Esophagus muscularis mucosa (tissue), 4 donors: ENCODE results near the gene HAUS7. TPM values are rescaled to one million over a fixed set of nuclear protein-coding genes. Genes with fewer than 3 reads are reported as not detected.

ENCODE experiments used
- DNase-seq: peaks from one replicate; pipeline ENCODE4 v3.0.0-alpha.2; 2017; ENCODE audit errors: extremely low spot score
- H3K27ac ChIP-seq, 4 donors: fragments of 200-600 bp; sonication (generic); replicated peaks in 1 of 4; 1 replicate in 3 of 4; 2 replicates in 1 of 4; pipeline ENCODE4 v1.5.1; 2016 to 2019; ENCODE audit warnings: mild to moderate bottlenecking in 1 of 4
- H3K27me3 ChIP-seq, 4 donors: fragments of 200-600 bp; sonication (generic); one replicate each; pipeline versions ENCODE4 v1.5.1 to v1.6.0; 2016 to 2019
- H3K36me3 ChIP-seq, 4 donors: fragments of 200-600 bp; sonication (generic); one replicate each; pipeline ENCODE4 v1.5.1; 2016 to 2019
- H3K4me1 ChIP-seq, 4 donors: fragments of 200-600 bp; sonication (generic); one replicate each; pipeline ENCODE4 v1.5.1; 2016 to 2019
- H3K4me3 ChIP-seq, 4 donors: fragments of 200-600 bp; sonication (generic); 1 replicate in 2 of 4; 2 replicates in 2 of 4; pipeline ENCODE4 v1.5.1; 2016 to 2019; ENCODE audit warnings: mild to moderate bottlenecking in 4 of 4, moderate library complexity in 1 of 4
- H3K9me3 ChIP-seq, 4 donors: fragments of 200-600 bp; sonication (generic); 1 replicate in 3 of 4; 2 replicates in 1 of 4; pipeline ENCODE4 v1.5.1; 2016 to 2019
- EP300 ChIP-seq: sonication (generic); formaldehyde crosslinking; IDR thresholded peaks from one replicate; pipeline ENCODE4 v1.6.1; 2017; ENCODE audit warnings: antibody characterized with exemption
- POLR2A ChIP-seq: fragments of 450-650 bp; IDR thresholded peaks from one replicate; pipeline ENCODE4 v1.6.1; 2017; ENCODE audit warnings: antibody characterized with exemption, moderate library complexity, mild to moderate bottlenecking, low read depth
- POLR2AphosphoS5 ChIP-seq, 2 donors: sonication (generic); formaldehyde crosslinking; IDR thresholded peaks; one replicate each; pipeline ENCODE4 v1.6.1; 2017; ENCODE audit warnings: antibody characterized with exemption in 2 of 2
- WGBS: methylation state at CpG from one replicate; pipeline ENCODE4 v1.1.5; 2018; 5-methylcytosine and 5-hydroxymethylcytosine counted together
- intact Hi-C: fragments of 100-400 bp; cut with DNase I; formaldehyde crosslinking; loops from one replicate; pipeline ENCODE4 v1.15.1; 2023
- total RNA-seq, 4 donors: library from RNA; depleted of rRNA; stranded (reverse); fragments of >200 nt; gene quantifications; one replicate each; pipeline versions ENCODE4 v1.1.0 to v1.2.1, GENCODE V29; 2016
- TF ChIP-seq, protein P1 (sequence below), 3 experiments: fragments of 200-600 bp in 2 of 3; fragments of 450-650 bp in 1 of 3; sonication (generic) in 2 of 3; IDR thresholded peaks; one replicate each; pipeline ENCODE4 v1.5.1; 2017 to 2019; ENCODE audit warnings: antibody characterized with exemption in 3 of 3, mild to moderate bottlenecking in 2 of 3, moderate library complexity in 1 of 3

Gene HAUS7
- total RNA-seq, 4 donors from 2014 or later: 23.4 to 25.8 (median 24.2) TPM

GRCh38 chrX:153457827-153458466 lies 12.4 kb downstream of the HAUS7 start:
- Histone ChIP-seq H3K9me3 (no peaks in the 10 kb centered on the region), H3K27me3 (no peaks in the 10 kb centered on the region), H3K4me1 (peaks cover 6 to 22% (median 10%) of the 10 kb centered on the region in 4 donors), H3K36me3 (peaks cover 0 to 52% (median 19%) of the 10 kb centered on the region in 4 donors), H3K4me3 (no peak overlapping the region), H3K27ac (no peak overlapping the region)
- intact Hi-C loops: no loop called here
- TF ChIP-seq EP300: no peak
- TF ChIP-seq, protein P1, sequence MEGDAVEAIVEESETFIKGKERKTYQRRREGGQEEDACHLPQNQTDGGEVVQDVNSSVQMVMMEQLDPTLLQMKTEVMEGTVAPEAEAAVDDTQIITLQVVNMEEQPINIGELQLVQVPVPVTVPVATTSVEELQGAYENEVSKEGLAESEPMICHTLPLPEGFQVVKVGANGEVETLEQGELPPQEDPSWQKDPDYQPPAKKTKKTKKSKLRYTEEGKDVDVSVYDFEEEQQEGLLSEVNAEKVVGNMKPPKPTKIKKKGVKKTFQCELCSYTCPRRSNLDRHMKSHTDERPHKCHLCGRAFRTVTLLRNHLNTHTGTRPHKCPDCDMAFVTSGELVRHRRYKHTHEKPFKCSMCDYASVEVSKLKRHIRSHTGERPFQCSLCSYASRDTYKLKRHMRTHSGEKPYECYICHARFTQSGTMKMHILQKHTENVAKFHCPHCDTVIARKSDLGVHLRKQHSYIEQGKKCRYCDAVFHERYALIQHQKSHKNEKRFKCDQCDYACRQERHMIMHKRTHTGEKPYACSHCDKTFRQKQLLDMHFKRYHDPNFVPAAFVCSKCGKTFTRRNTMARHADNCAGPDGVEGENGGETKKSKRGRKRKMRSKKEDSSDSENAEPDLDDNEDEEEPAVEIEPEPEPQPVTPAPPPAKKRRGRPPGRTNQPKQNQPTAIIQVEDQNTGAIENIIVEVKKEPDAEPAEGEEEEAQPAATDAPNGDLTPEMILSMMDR (IDR thresholded peaks at IDR 0.05): no peak
- no peak for TF ChIP-seq POLR2A
- no peak for TF ChIP-seq POLR2AphosphoS5 (IDR thresholded peaks at IDR 0.05)
- WGBS: 83% methylated on average over 15 of the region's 17 CpGs
- DNase-seq: no peak

DNA sequence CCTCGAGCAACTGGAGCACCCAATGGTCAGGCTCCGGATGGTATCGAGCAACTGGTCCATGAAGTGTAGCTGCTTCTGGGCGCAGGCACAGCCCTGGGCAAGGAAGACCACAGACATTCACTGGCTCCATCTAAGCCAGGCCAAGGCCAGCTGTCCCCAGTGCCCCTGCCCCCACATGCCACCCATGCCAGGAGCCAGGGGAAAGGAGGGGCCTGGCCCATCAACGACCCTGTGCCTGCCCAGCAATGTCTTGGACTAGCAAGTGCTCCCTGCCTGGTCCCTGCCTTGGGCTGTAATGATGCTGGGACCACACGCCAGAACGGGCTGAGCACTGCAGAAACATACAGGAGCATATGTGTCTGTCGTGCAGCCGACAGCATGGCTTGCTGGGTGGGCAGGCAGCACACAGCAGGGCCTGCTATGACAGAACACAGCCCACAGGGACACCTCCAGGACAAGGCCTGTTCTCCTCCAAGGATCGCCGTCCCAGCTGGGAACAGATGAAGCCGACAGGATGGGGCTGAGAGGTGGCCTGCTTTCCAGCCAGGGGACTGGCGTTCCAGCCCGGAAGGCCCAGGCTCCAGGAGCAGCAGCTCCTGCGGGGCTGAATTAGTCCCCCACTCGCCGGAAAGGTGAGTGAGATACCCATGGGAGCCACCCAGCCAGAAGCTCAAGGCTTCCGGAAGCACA lies 13.1 kb downstream of the HAUS7 start:
- peaks cover 0 to 45% (median 16%) of the 10 kb centered on the region in 4 donors for H3K36me3 ChIP-seq
- peaks cover 6 to 22% (median 10%) of the 10 kb centered on the region in 4 donors for H3K4me1 ChIP-seq
- H3K9me3 ChIP-seq: no peaks in the 10 kb centered on the region
- H3K27me3 ChIP-seq: no peaks in the 10 kb centered on the region
- H3K27ac ChIP-seq: no peak overlapping the region
- intact Hi-C loops: no loop called here
- WGBS: 85% methylated on average over 9 of the region's 18 CpGs
- no peak for DNase-seq
- H3K4me3 ChIP-seq: no peak overlapping the region
- TF ChIP-seq, protein P1 (IDR thresholded peaks at IDR 0.05): no peak
- TF ChIP-seq POLR2AphosphoS5 (IDR thresholded peaks at IDR 0.05) (no peak), EP300 (no peak), POLR2A (no peak)

DNA sequence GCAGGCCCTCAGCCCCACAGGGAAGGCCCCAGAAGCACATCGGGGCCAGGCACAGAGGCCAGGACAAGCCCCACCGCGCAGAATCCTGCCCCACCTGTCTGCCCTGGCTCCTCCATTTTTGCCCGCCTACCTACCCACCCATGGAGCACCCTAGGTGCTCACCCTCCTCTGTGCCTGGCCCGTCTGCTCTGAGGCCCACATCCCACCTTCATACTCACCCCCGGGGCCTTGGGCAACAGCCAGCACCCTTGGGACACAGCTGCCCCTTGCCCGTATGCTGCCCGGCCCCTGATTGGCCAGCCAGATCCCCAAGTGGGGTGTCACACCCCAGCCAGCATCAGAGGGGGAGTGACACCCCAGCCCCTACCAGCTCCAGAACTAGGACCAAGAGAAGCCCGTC lies 13.7 kb downstream of the HAUS7 start:
- Histone ChIP-seq H3K36me3 (peaks cover 0 to 39% (median 14%) of the 10 kb centered on the region in 4 donors), H3K4me1 (peaks cover 6 to 22% (median 10%) of the 10 kb centered on the region in 4 donors), H3K27ac (no peak overlapping the region), H3K9me3 (no peaks in the 10 kb centered on the region), H3K4me3 (no peak overlapping the region), H3K27me3 (no peaks in the 10 kb centered on the region)
- no peak for TF ChIP-seq POLR2AphosphoS5 (IDR thresholded peaks at IDR 0.05)
- TF ChIP-seq, protein P1 (IDR thresholded peaks at IDR 0.05): no peak
- TF ChIP-seq POLR2A: no peak
- TF ChIP-seq EP300: no peak
- no peak for DNase-seq
- intact Hi-C loops: no loop called here
- WGBS: 92% methylated on average over 7 of the region's 9 CpGs

DNA sequence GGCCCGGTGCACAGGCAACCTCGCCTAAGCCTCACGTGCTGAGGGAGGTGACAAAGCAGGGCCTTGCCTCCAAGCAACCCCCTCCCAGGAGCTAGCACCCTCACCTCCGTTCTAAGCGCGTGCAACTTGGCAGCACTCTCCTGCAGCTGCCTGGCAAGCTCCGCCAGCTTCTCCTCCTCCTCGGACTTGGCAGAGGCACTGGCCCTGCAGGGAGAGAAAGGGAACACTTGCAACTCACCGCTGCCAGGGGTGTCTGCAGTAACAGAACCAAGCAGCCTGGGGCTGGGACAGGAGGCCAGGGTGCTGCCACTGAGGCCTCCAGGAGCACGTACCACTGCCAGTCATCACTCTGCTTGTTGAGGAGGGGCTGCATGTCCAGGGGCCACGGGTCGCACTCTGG lies 14.2 kb downstream of the HAUS7 start:
- 77% methylated on average over 6 of the region's 12 CpGs for WGBS
- Histone ChIP-seq H3K36me3 (peaks cover 0 to 41% (median 14%) of the 10 kb centered on the region in 4 donors), H3K27ac (no peak overlapping the region), H3K4me3 (no peak overlapping the region), H3K9me3 (no peaks in the 10 kb centered on the region), H3K27me3 (no peaks in the 10 kb centered on the region), H3K4me1 (peaks cover 6 to 22% (median 10%) of the 10 kb centered on the region in 4 donors)
- intact Hi-C loops: no loop called here
- TF ChIP-seq POLR2A (no peak), EP300 (no peak), POLR2AphosphoS5 (IDR thresholded peaks at IDR 0.05) (no peak)
- TF ChIP-seq, protein P1 (IDR thresholded peaks at IDR 0.05): no peak
- DNase-seq: no peak
